GM12878 (cell line): ENCODE measurements around the gene SCAMP5. TPM values are rescaled to one million over a fixed set of nuclear protein-coding genes. Genes with fewer than 3 reads are reported as not detected.

Experiments
- ATAC-seq: fragments of 200-7000 bp; cut with Tn5 transposase; 3 replicates; pipeline ENCODE4 v1.9.1; 2020; ENCODE audit warnings: mild to moderate bottlenecking, moderate library complexity
- BruUV-seq: library from RNA; stranded (reverse); fragments of 400-500 nt; replicated peaks from 2 replicates; lab custom pipeline; 2021; lab: Mats Ljungman, UMichigan
- CTCF ChIA-PET: fragments of 300-600 bp; sonication (Branson Sonifier 250); formaldehyde crosslinking; extraction: SDS; loops from one replicate; lab custom pipeline; 2021; ENCODE audit warnings: inconsistent platforms; lab: Yijun Ruan, JAX
- POLR2A ChIA-PET: fragments of 350-600 bp; formaldehyde crosslinking; extraction: SDS; loops from one replicate; lab custom pipeline; 2021; ENCODE audit warnings: inconsistent platforms; lab: Charles Lee
- RAD21 ChIA-PET: fragments of 300-600 bp; sonication (Branson Sonifier 250); formaldehyde crosslinking; loops from one replicate; lab custom pipeline; 2023; ENCODE audit warnings: antibody characterized with exemption; ENCODE audit not compliant: unreplicated experiment; lab: Charles Lee
- SMC1A ChIA-PET: fragments of 300-600 bp; sonication (Branson Sonifier 250); formaldehyde crosslinking; loops from one replicate; lab custom pipeline; 2023; ENCODE audit not compliant: unreplicated experiment, uncharacterized antibody; lab: Charles Lee
- DNase-seq: peaks from one replicate; pipeline ENCODE4 v3.0.0-alpha.2; 2011; ENCODE audit warnings: low read depth, low spot score
- FAIRE-seq: peaks from 3 replicates; lab custom pipeline; 2011; peaks lifted over from hg19 to GRCh38; lab: Jason Lieb, UNC
- H2AFZ ChIP-seq: 2 replicates; pipeline ENCODE4 v1.6.0; 2011; ENCODE audit warnings: low read depth, low read length, control low read depth; ENCODE audit not compliant: control insufficient read depth
- H3K27ac ChIP-seq: 2 replicates; pipeline ENCODE4 v1.5.1; 2011; ENCODE audit warnings: control low read depth; ENCODE audit not compliant: control insufficient read depth, insufficient read depth
- H3K27me3 ChIP-seq, 2 experiments: replicated peaks in 1 of 2; 2 replicates each; pipeline versions ENCODE4 v1.6.0 to v1.6.1; 2011; ENCODE audit warnings: low read length in 1 of 2; ENCODE audit not compliant: control insufficient read depth in 2 of 2, insufficient read depth in 2 of 2
- H3K36me3 ChIP-seq, 2 experiments: 2 replicates each; pipeline ENCODE4 v1.5.1; 2011; ENCODE audit warnings: low read length in 1 of 2; ENCODE audit not compliant: control insufficient read depth in 2 of 2, insufficient read depth in 2 of 2
- H3K4me1 ChIP-seq: 2 replicates; pipeline ENCODE4 v1.6.1; 2011; ENCODE audit warnings: mild to moderate bottlenecking, low read length, moderate library complexity, mixed read lengths; ENCODE audit not compliant: control insufficient read depth, insufficient read depth
- H3K4me2 ChIP-seq: 2 replicates; pipeline ENCODE4 v1.6.0; 2011; ENCODE audit warnings: control low read depth; ENCODE audit not compliant: control insufficient read depth, insufficient read depth
- H3K4me3 ChIP-seq: fragments of 200-600 bp; sonication (generic); 2 replicates; pipeline ENCODE4 v1.5.1; 2016
- H3K79me2 ChIP-seq: 2 replicates; pipeline ENCODE4 v1.6.0; 2011; ENCODE audit warnings: low read length; ENCODE audit not compliant: control insufficient read depth, insufficient read depth
- H3K9ac ChIP-seq: 2 replicates; pipeline ENCODE4 v1.8.0; 2011; ENCODE audit warnings: low read length, control low read depth, mixed read lengths; ENCODE audit not compliant: control insufficient read depth, insufficient read depth
- H3K9me3 ChIP-seq: replicated peaks from 3 replicates; pipeline ENCODE4 v1.5.1; 2011; ENCODE audit warnings: mild to moderate bottlenecking, low read length; ENCODE audit not compliant: control insufficient read depth, insufficient read depth
- H4K20me1 ChIP-seq: 2 replicates; pipeline ENCODE4 v1.6.0; 2011; ENCODE audit not compliant: control insufficient read depth, insufficient read depth
- CHD1 ChIP-seq: IDR thresholded peaks from 2 replicates; pipeline ENCODE4 v1.6.1; 2012; ENCODE audit warnings: low read depth, low read length, improper control_type of control experiment
- DPF2 ChIP-seq: fragments of 450-650 bp; IDR thresholded peaks from 2 replicates; pipeline ENCODE4 v1.6.1; 2017; ENCODE audit warnings: mild to moderate bottlenecking
- KDM1A ChIP-seq: fragments of 200-600 bp; sonication (generic); IDR thresholded peaks from 2 replicates; pipeline ENCODE4 v1.6.1; 2016; ENCODE audit warnings: borderline replicate concordance
- NFXL1 ChIP-seq: fragments of 450-650 bp; IDR thresholded peaks from 2 replicates; pipeline ENCODE4 v1.6.1; 2017; ENCODE audit warnings: antibody characterized with exemption, mild to moderate bottlenecking, borderline replicate concordance
- NFYA ChIP-seq: IDR thresholded peaks from 2 replicates; pipeline ENCODE4 v1.6.1; 2011; ENCODE audit warnings: low read depth, mild to moderate bottlenecking, low read length, improper control_type of control experiment, borderline replicate concordance
- NFYB ChIP-seq: IDR thresholded peaks from 2 replicates; pipeline ENCODE4 v1.6.1; 2011; ENCODE audit warnings: low read depth, mild to moderate bottlenecking, low read length, improper control_type of control experiment, moderate library complexity; ENCODE audit not compliant: insufficient read depth
- RAD51 ChIP-seq: fragments of 450-650 bp; IDR thresholded peaks from 2 replicates; pipeline ENCODE4 v1.6.1; 2016; ENCODE audit warnings: moderate library complexity, mild to moderate bottlenecking, inconsistent platforms
- RCOR1 ChIP-seq: conservative IDR thresholded peaks from 2 replicates; pipeline ENCODE4 v1.6.1; 2012; ENCODE audit warnings: low read depth, low read length, improper control_type of control experiment
- RELA ChIP-seq: fragments of 450-650 bp; IDR thresholded peaks from 2 replicates; pipeline ENCODE4 v1.8.0; 2014; ENCODE audit warnings: borderline replicate concordance; ENCODE audit not compliant: partially characterized antibody
- SIX5 ChIP-seq: IDR thresholded peaks from 2 replicates; pipeline ENCODE4 v1.6.1; 2011; ENCODE audit warnings: mild to moderate bottlenecking, low read depth, low read length, moderate library complexity; ENCODE audit not compliant: severe bottlenecking
- SMAD5 ChIP-seq: IDR thresholded peaks from 2 replicates; pipeline ENCODE4 v1.6.1; 2016; ENCODE audit warnings: antibody characterized with exemption, low read depth
- STAT3 ChIP-seq: IDR thresholded peaks from 2 replicates; pipeline ENCODE4 v1.6.1; 2011; ENCODE audit warnings: low read depth, low read length, improper control_type of control experiment
- TARDBP ChIP-seq: IDR thresholded peaks from 2 replicates; pipeline ENCODE4 v1.6.1; 2016; ENCODE audit warnings: borderline replicate concordance
- WGBS: methylation state at CpG from one replicate; pipeline ENCODE4 v1.1.6; 2016; ENCODE audit warnings: low lambda C conversion rate; ENCODE audit not compliant: insufficient replicate concordance, insufficient coverage; ENCODE audit errors: missing lambda C conversion rate; 5-methylcytosine and 5-hydroxymethylcytosine counted together
- in situ Hi-C: fragments of 300-500 bp; cut with MboI; formaldehyde crosslinking; loops from 9 replicates; pipeline ENCODE4 v1.14.3; 2018; ENCODE audit warnings: mixed read lengths
- intact Hi-C: fragments of 100-400 bp; cut with micrococcal nuclease; formaldehyde crosslinking; loops from one replicate; pipeline ENCODE4 v1.14.2; 2022; ENCODE audit not compliant: unreplicated experiment
- polyA plus RNA-seq, 11 experiments: library from polyadenylated mRNA; depleted of rRNA in 4 of 11; unstranded in 6 of 11; stranded (reverse) in 5 of 11; fragments of >200 nt; fragmentation: Nextera tagmentation in 4 of 11; fragmentation: Illumina TruSeq in 1 of 11; extraction: Ambion mirVana in 4 of 11; extraction: Trizol in 1 of 11; gene quantifications; 1 replicate in 1 of 11; 2 replicates in 10 of 11; pipeline versions ENCODE4 v1.2.1 to v1.2.3, GENCODE V29; 2011 to 2016; ENCODE audit warnings: inconsistent platforms in 2 of 11, missing spikeins in 2 of 11, low read depth in 1 of 11
- total RNA-seq, 4 experiments: library from RNA; depleted of rRNA in 3 of 4; stranded (reverse); fragments of >200 nt in 3 of 4; fragmentation: Illumina TruSeq in 1 of 4; extraction: Trizol in 1 of 4; gene quantifications; 2 replicates each; pipeline versions ENCODE4 v1.2.1 to v1.2.3, GENCODE V29; 2013 to 2021
- TF ChIP-seq, protein P1 (sequence below): fragments of 450-650 bp; IDR thresholded peaks from 2 replicates; pipeline ENCODE4 v1.6.1; 2018; ENCODE audit warnings: mild to moderate bottlenecking, low read depth, moderate library complexity; ENCODE audit not compliant: partially characterized antibody
- TF ChIP-seq, protein P2 (sequence below): fragments of 450-650 bp; IDR thresholded peaks from 2 replicates; pipeline ENCODE4 v1.6.1; 2017; ENCODE audit warnings: antibody characterized with exemption, mild to moderate bottlenecking, moderate library complexity

SCAMP5 gene
- total and polyA plus RNA-seq, 10 of the 15 experiments (the other 5 are each of a cell fraction or from before 2014, with no cell fraction given): 1.6 to 41.6 (median 16.9) TPM

DNA sequence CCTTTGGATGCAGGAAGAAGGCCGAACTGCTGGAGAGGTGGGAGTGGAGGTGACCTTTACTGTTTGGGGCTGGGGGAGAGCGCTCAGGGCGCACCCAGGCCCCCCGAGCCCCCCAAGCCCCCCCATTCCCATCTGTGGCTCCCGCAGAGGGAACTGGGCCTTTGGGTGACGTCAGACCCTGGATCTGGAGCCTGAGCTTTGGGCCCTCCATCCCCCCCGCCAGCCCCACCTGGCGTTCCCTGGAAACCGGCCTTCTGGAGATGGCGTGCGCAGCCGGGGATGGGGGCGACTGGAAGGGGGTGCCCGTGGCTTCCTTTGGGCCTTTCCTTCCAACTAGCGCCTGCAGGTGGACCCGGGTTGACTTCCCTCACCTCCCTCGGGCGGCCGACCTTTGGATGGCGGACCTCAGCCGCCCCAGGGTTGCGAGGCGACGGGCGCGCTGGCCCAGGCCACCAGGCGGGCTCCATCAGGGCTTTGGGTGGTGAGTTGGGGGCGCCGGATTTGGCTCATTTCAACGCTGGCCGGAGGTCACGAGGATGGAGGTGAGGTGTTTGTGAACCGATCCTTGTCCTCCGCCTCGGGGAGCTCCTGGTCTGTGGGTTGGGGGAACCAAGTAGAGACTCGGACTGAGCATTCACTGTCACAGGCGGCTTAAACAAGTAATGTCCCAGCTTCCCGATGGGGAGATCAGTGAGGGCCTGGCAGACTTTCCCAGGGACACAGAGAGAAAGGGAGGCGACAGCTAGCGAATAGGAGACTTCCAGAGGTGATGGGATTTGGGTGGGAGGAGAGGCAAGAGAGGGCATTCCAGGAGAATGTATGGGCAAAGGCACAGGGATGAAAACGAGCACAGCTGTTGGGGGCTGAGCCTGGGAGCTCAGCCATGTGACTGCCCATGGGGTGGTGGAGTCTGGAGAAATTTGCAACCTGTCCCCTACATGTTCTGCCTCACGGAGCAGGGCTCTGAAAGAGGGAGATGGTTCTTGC is 709 bp downstream of the SCAMP5 start:
- ChIA-PET CTCF (interaction anchor here (0.7 to 1.3 kb wide), 5 partner anchors 27 to 138 kb away, joined by 3 to 5 read pairs (median 3); partner anchors contain the start of gene PPCDC), SMC1A (interaction anchor here (1.0 to 1.4 kb wide), 3 partner anchors 17 to 95 kb away, joined by 3 read pairs; no protein-coding TSS in a partner anchor), POLR2A (interaction anchor here (0.6 to 1.0 kb wide), 3 partner anchors 10 to 332 kb away, joined by 3 read pairs; partner anchors contain the start of gene COX5A), RAD21 (interaction anchor here (0.6 to 1.2 kb wide), 9 partner anchors 8 to 372 kb away, joined by 3 to 7 read pairs (median 3); partner anchors contain the start of genes MAN2C1 and PPCDC)
- Histone ChIP-seq H2AFZ (peak overlapping the region; percentile 72), H3K36me3 (no peaks in the 10 kb centered on the region), H3K9ac (peak overlapping the region; percentile 56; the same call in 1 of the 2 replicates), H4K20me1 (no peaks in the 10 kb centered on the region), H3K4me2 (peak overlapping the region; percentile 86), H3K4me1 (peaks cover 3% of the 10 kb centered on the region; the same call in 1 of the 2 replicates), H3K27ac (no peak overlapping the region), H3K4me3 (peak overlapping the region; percentile 63; the same call in 1 of the 2 replicates), H3K79me2 (no peaks in the 10 kb centered on the region), H3K9me3 (no peaks in the 10 kb centered on the region), H3K27me3 (no peaks in the 10 kb centered on the region; a peak in 1 of 4 replicates)
- intact Hi-C loops: no loop called here
- no peak for FAIRE-seq
- DNase-seq: no peak
- no peak for TF ChIP-seq NFYA
- TF ChIP-seq, protein P1, sequence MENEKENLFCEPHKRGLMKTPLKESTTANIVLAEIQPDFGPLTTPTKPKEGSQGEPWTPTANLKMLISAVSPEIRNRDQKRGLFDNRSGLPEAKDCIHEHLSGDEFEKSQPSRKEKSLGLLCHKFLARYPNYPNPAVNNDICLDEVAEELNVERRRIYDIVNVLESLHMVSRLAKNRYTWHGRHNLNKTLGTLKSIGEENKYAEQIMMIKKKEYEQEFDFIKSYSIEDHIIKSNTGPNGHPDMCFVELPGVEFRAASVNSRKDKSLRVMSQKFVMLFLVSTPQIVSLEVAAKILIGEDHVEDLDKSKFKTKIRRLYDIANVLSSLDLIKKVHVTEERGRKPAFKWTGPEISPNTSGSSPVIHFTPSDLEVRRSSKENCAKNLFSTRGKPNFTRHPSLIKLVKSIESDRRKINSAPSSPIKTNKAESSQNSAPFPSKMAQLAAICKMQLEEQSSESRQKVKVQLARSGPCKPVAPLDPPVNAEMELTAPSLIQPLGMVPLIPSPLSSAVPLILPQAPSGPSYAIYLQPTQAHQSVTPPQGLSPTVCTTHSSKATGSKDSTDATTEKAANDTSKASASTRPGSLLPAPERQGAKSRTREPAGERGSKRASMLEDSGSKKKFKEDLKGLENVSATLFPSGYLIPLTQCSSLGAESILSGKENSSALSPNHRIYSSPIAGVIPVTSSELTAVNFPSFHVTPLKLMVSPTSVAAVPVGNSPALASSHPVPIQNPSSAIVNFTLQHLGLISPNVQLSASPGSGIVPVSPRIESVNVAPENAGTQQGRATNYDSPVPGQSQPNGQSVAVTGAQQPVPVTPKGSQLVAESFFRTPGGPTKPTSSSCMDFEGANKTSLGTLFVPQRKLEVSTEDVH: no peak
- TF ChIP-seq SIX5: no peak
- no peak for TF ChIP-seq CHD1
- no peak for TF ChIP-seq STAT3
- TF ChIP-seq NFYB: no peak
- TF ChIP-seq RCOR1: no peak
- no peak for TF ChIP-seq RAD51
- no peak for TF ChIP-seq TARDBP
- no peak for TF ChIP-seq KDM1A
- no peak for TF ChIP-seq DPF2
- TF ChIP-seq RELA: no peak
- TF ChIP-seq, protein P2, sequence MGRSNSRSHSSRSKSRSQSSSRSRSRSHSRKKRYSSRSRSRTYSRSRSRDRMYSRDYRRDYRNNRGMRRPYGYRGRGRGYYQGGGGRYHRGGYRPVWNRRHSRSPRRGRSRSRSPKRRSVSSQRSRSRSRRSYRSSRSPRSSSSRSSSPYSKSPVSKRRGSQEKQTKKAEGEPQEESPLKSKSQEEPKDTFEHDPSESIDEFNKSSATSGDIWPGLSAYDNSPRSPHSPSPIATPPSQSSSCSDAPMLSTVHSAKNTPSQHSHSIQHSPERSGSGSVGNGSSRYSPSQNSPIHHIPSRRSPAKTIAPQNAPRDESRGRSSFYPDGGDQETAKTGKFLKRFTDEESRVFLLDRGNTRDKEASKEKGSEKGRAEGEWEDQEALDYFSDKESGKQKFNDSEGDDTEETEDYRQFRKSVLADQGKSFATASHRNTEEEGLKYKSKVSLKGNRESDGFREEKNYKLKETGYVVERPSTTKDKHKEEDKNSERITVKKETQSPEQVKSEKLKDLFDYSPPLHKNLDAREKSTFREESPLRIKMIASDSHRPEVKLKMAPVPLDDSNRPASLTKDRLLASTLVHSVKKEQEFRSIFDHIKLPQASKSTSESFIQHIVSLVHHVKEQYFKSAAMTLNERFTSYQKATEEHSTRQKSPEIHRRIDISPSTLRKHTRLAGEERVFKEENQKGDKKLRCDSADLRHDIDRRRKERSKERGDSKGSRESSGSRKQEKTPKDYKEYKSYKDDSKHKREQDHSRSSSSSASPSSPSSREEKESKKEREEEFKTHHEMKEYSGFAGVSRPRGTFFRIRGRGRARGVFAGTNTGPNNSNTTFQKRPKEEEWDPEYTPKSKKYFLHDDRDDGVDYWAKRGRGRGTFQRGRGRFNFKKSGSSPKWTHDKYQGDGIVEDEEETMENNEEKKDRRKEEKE: no peak
- no peak for TF ChIP-seq NFXL1
- TF ChIP-seq SMAD5: no peak
- 46% methylated on average over 34 of the region's 42 CpGs for WGBS
- ATAC-seq: no peak
- BruUV-seq: no TSS peak
- in situ Hi-C loops: no loop called here
